Panc1 (cell line): ENCODE results near the gene WDHD1.

Experiments used
- CTCF ChIP-seq: fragments of 450-650 bp; IDR thresholded peaks from 2 replicates; pipeline ENCODE4 v1.5.1; 2017; ENCODE audit warnings: mild to moderate bottlenecking
- REST ChIP-seq, 2 experiments: IDR thresholded peaks; 2 replicates each; pipeline ENCODE4 v1.6.1; 2011 to 2012; ENCODE audit warnings: low read depth in 2 of 2, control low read depth in 1 of 2, low read length in 1 of 2, mild to moderate bottlenecking in 1 of 2, moderate library complexity in 1 of 2; ENCODE audit not compliant: insufficient read depth in 1 of 2

DNA sequence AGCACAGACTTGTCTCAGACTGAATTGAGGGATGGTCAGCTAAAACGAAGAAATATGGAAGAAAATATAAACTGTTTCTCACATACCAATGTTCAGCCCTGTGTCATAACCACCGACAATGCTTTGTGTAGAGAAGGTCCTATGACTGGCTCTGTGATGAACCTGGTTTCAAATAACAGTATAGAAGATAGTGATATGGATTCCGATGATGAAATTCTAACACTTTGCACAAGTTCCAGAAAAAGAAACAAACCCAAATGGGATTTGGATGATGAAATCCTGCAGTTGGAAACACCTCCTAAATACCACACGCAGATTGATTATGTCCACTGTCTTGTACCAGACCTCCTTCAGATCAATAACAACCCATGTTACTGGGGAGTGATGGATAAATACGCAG lies 16.6 kb upstream of the WDHD1 start:
- no peak for TF ChIP-seq CTCF
- no peak for TF ChIP-seq REST (IDR thresholded peaks at IDR 0.05; ENCODE audit: insufficient read depth in 1 of 2, low read depth in 2 of 2, low read length in 1 of 2)
